Measurements from ENCODE around the gene CTNNA2.
"Not testable (repeated sequence)": the region's sequence is repeated elsewhere in the genome, so short reads cannot be mapped to it uniquely, and the experiment has no call there.

CTNNA2 gene

GRCh38 chr2:80141007-80141726 lies 628.3 kb downstream of the CTNNA2 start:
- TF ChIP-seq CTCF (IDR thresholded peaks at IDR 0.05), result no peak
- Histone ChIP-seq H3K4me2 (ENCODE audit: low read length) (no peak overlapping the region), H3K4me1 (no peaks in the 10 kb centered on the region), H3K27me3 (ENCODE audit: control insufficient read depth, insufficient read depth, low read length) (no peaks in the 10 kb centered on the region), H3K79me2 (no peaks in the 10 kb centered on the region), H3K4me3 (ENCODE audit: low read depth, low read length) (no peak overlapping the region), H3K36me3 (ENCODE audit: control insufficient read depth, insufficient read depth, low read length) (no peaks in the 10 kb centered on the region), H2AFZ (no peak overlapping the region), H3K27ac (no peak overlapping the region), H3K9me3 (ENCODE audit: control insufficient read depth, low read length) (no peaks in the 10 kb centered on the region), H3K9ac (no peak overlapping the region)

- H3K79me2 ChIP-seq, result no peaks in the 10 kb centered on the region
- H3K27me3 ChIP-seq (ENCODE audit: control insufficient read depth, insufficient read depth, low read length), result no peaks in the 10 kb centered on the region
- no peak overlapping the region for H3K4me3 ChIP-seq (ENCODE audit: low read depth, low read length)
- no peak overlapping the region for H3K4me2 ChIP-seq (ENCODE audit: low read length)
- H3K4me1 ChIP-seq, result no peaks in the 10 kb centered on the region
- no peak overlapping the region for H2AFZ ChIP-seq
- H3K9me3 ChIP-seq (ENCODE audit: control insufficient read depth, low read length), result no peaks in the 10 kb centered on the region
- no peak overlapping the region for H3K9ac ChIP-seq
- TF ChIP-seq CTCF (IDR thresholded peaks at IDR 0.05), result no peak
- no peak overlapping the region for H3K27ac ChIP-seq
- H3K36me3 ChIP-seq (ENCODE audit: control insufficient read depth, insufficient read depth, low read length), result no peaks in the 10 kb centered on the region
These were observed 632.6 kb downstream of the CTNNA2 start for GRCh38 chr2:80145499-80145898.

GRCh38 chr2:80146757-80147156 lies 633.9 kb downstream of the CTNNA2 start:
- H3K79me2 ChIP-seq; H3K27ac ChIP-seq; H2AFZ ChIP-seq; H3K4me1 ChIP-seq; H3K4me2 ChIP-seq (ENCODE audit: low read length); H3K9ac ChIP-seq; H3K27me3 ChIP-seq (ENCODE audit: control insufficient read depth, insufficient read depth, low read length); H3K4me3 ChIP-seq (ENCODE audit: low read depth, low read length); H3K9me3 ChIP-seq (ENCODE audit: control insufficient read depth, low read length); H3K36me3 ChIP-seq (ENCODE audit: control insufficient read depth, insufficient read depth, low read length): not testable (repeated sequence)

- TF ChIP-seq CTCF (IDR thresholded peaks at IDR 0.05), result no peak
- H3K36me3 ChIP-seq (ENCODE audit: control insufficient read depth, insufficient read depth, low read length), result no peaks in the 10 kb centered on the region
These were observed 634.8 kb downstream of the CTNNA2 start for GRCh38 chr2:80147690-80148089.

GRCh38 chr2:80148906-80149305 lies 636.1 kb downstream of the CTNNA2 start:
- no peak overlapping the region for H3K4me3 ChIP-seq (ENCODE audit: low read depth, low read length)
- no peaks in the 10 kb centered on the region for H3K27me3 ChIP-seq (ENCODE audit: control insufficient read depth, insufficient read depth, low read length)
- H3K9me3 ChIP-seq (ENCODE audit: control insufficient read depth, low read length), result no peaks in the 10 kb centered on the region
- H3K4me2 ChIP-seq (ENCODE audit: low read length), result no peak overlapping the region
- no peaks in the 10 kb centered on the region for H3K4me1 ChIP-seq
- H3K36me3 ChIP-seq (ENCODE audit: control insufficient read depth, insufficient read depth, low read length), result no peaks in the 10 kb centered on the region
- H2AFZ ChIP-seq, result no peak overlapping the region
- no peak overlapping the region for H3K9ac ChIP-seq
- H3K79me2 ChIP-seq, result no peaks in the 10 kb centered on the region
- no peak for TF ChIP-seq CTCF (IDR thresholded peaks at IDR 0.05)
- no peak overlapping the region for H3K27ac ChIP-seq

More at GRCh38 chr2:80147690-80148089, 634.8 kb downstream of the CTNNA2 start:
- H3K4me3 ChIP-seq (ENCODE audit: low read depth, low read length), result no peak overlapping the region
- H3K9me3 ChIP-seq (ENCODE audit: control insufficient read depth, low read length), result no peaks in the 10 kb centered on the region
- no peak overlapping the region for H3K27ac ChIP-seq
- H3K27me3 ChIP-seq (ENCODE audit: control insufficient read depth, insufficient read depth, low read length), result no peaks in the 10 kb centered on the region
- H2AFZ ChIP-seq, result no peak overlapping the region
- H3K4me1 ChIP-seq, result no peaks in the 10 kb centered on the region
- no peak overlapping the region for H3K9ac ChIP-seq
- no peaks in the 10 kb centered on the region for H3K79me2 ChIP-seq
- no peak overlapping the region for H3K4me2 ChIP-seq (ENCODE audit: low read length)

All from parathyroid adenoma (tissue), 2 donors.